OCI-LY1 (cell line): ENCODE results near the gene TBX21.

ENCODE experiments used
- H2AFZ ChIP-seq: fragments of 200-600 bp; sonication (generic), shearing (Covaris generic); 2 replicates; pipeline ENCODE4 v1.6.0; 2014; ENCODE audit warnings: antibody characterized with exemption, mild to moderate bottlenecking, low read length
- H3F3A ChIP-seq: fragments of 200-600 bp; sonication (generic), shearing (Covaris generic); 2 replicates; pipeline ENCODE4 v1.6.0; 2014; ENCODE audit warnings: mild to moderate bottlenecking, antibody characterized with exemption, low read length, moderate library complexity; ENCODE audit not compliant: insufficient read depth
- H3K27ac ChIP-seq: fragments of 200-600 bp; sonication (generic); 2 replicates; pipeline ENCODE4 v1.5.1; 2014; ENCODE audit warnings: low read length, mixed run types, mild to moderate bottlenecking, low read depth; ENCODE audit not compliant: poor library complexity, severe bottlenecking
- H3K27me3 ChIP-seq: fragments of 200-600 bp; sonication (generic); 2 replicates; pipeline ENCODE4 v1.6.0; 2014; ENCODE audit warnings: antibody characterized with exemption, mild to moderate bottlenecking, low read length, moderate library complexity; ENCODE audit not compliant: insufficient read depth
- H3K36me3 ChIP-seq: fragments of 200-600 bp; sonication (generic); 2 replicates; pipeline ENCODE4 v1.6.1; 2014; ENCODE audit warnings: mild to moderate bottlenecking, antibody characterized with exemption, low read length, moderate library complexity, mixed read lengths; ENCODE audit not compliant: insufficient read depth
- H3K4me1 ChIP-seq: fragments of 200-600 bp; sonication (generic); 2 replicates; pipeline ENCODE4 v1.5.1; 2014; ENCODE audit warnings: mild to moderate bottlenecking, low read length, moderate library complexity; ENCODE audit not compliant: insufficient read depth, severe bottlenecking
- H3K4me2 ChIP-seq: fragments of 200-600 bp; sonication (generic), shearing (Covaris generic); 2 replicates; pipeline ENCODE4 v1.6.1; 2014; ENCODE audit warnings: low read length
- H3K4me3 ChIP-seq: fragments of 200-600 bp; sonication (generic); 2 replicates; pipeline ENCODE4 v1.5.1; 2014; ENCODE audit warnings: low read length, low read depth, mild to moderate bottlenecking, mixed read lengths; ENCODE audit not compliant: poor library complexity, severe bottlenecking
- H3K79me2 ChIP-seq: fragments of 200-600 bp; shearing (Covaris generic); 2 replicates; pipeline ENCODE4 v1.6.1; 2016; ENCODE audit warnings: mixed run types, low read length, mixed read lengths; ENCODE audit not compliant: insufficient read depth
- H3K9ac ChIP-seq: fragments of 200-600 bp; sonication (generic), shearing (Covaris generic); 2 replicates; pipeline ENCODE4 v1.6.1; 2014; ENCODE audit warnings: mild to moderate bottlenecking, low read length, mixed read lengths
- H3K9me2 ChIP-seq: fragments of 200-600 bp; sonication (generic), shearing (Covaris generic); 2 replicates; pipeline ENCODE4 v1.6.1; 2014; ENCODE audit warnings: low read depth, mild to moderate bottlenecking, low read length, mixed read lengths
- H3K9me3 ChIP-seq: fragments of 200-600 bp; shearing (Covaris generic); 2 replicates; pipeline ENCODE4 v1.6.1; 2014; ENCODE audit warnings: low read length, mixed read lengths
- H4K20me1 ChIP-seq: fragments of 200-600 bp; sonication (generic), shearing (Covaris generic); 2 replicates; pipeline ENCODE4 v1.6.0; 2016; ENCODE audit warnings: mild to moderate bottlenecking, low read length; ENCODE audit not compliant: insufficient read depth
- CTCF ChIP-seq: fragments of 200-600 bp; sonication (generic), shearing (Covaris generic); IDR thresholded peaks from 2 replicates; pipeline ENCODE4 v1.5.1; 2017; ENCODE audit warnings: mild to moderate bottlenecking, antibody characterized with exemption, low read length, moderate library complexity, mixed read lengths
- EZH2 ChIP-seq: fragments of 200-600 bp; sonication (generic), shearing (Covaris generic); IDR thresholded peaks from 2 replicates; pipeline ENCODE4 v1.8.0; 2017; ENCODE audit warnings: borderline replicate concordance, mixed run types, mild to moderate bottlenecking, antibody characterized with exemption, low read length, moderate library complexity, mixed read lengths

TBX21 gene

GRCh38 chr17:47700471-47701449 is 32.3 kb upstream of the TBX21 start:
- no peak overlapping the region for H3K27ac ChIP-seq
- H3K79me2 ChIP-seq, result no peaks in the 10 kb centered on the region
- no peaks in the 10 kb centered on the region for H3K9me2 ChIP-seq
- H3K36me3 ChIP-seq, result peaks cover 32% of the 10 kb centered on the region
- H3K9ac ChIP-seq, result no peak overlapping the region
- H3K27me3 ChIP-seq, result no peaks in the 10 kb centered on the region
- H3K4me3 ChIP-seq, result no peak overlapping the region
- no peak overlapping the region for H3K4me2 ChIP-seq
- peaks cover 22% of the 10 kb centered on the region for H3K4me1 ChIP-seq
- TF ChIP-seq EZH2 (no peak), CTCF (no peak)
- no peaks in the 10 kb centered on the region for H3K9me3 ChIP-seq
- H2AFZ ChIP-seq, result no peak overlapping the region
- no peaks in the 10 kb centered on the region for H4K20me1 ChIP-seq
- H3F3A ChIP-seq, result 0 out of 2 replicates have a peak, but pooled peaks cover 3% of the 10 kb centered on the region

GRCh38 chr17:47701608-47702007 is 31.4 kb upstream of the TBX21 start:
- peaks cover 29% of the 10 kb centered on the region for H3K4me1 ChIP-seq
- H3K9me3 ChIP-seq, result no peaks in the 10 kb centered on the region
- no peak overlapping the region for H3K9ac ChIP-seq
- H3K79me2 ChIP-seq, result no peaks in the 10 kb centered on the region
- H3F3A ChIP-seq, result 0 out of 2 replicates have a peak, but pooled peaks cover 3% of the 10 kb centered on the region
- no peak overlapping the region for H3K27ac ChIP-seq
- no peak overlapping the region for H3K4me2 ChIP-seq
- H2AFZ ChIP-seq, result no peak overlapping the region
- H3K36me3 ChIP-seq, result peaks cover 27% of the 10 kb centered on the region
- no peaks in the 10 kb centered on the region for H3K27me3 ChIP-seq
- TF ChIP-seq EZH2 (no peak), CTCF (no peak)
- no peak overlapping the region for H3K4me3 ChIP-seq
- no peaks in the 10 kb centered on the region for H4K20me1 ChIP-seq
- no peaks in the 10 kb centered on the region for H3K9me2 ChIP-seq

GRCh38 chr17:47702391-47702995 is 30.5 kb upstream of the TBX21 start:
- Histone ChIP-seq H3K9me2 (no peaks in the 10 kb centered on the region), H3K4me3 (no peak overlapping the region), H3K9me3 (no peaks in the 10 kb centered on the region), H3F3A (0 out of 2 replicates have a peak, but pooled peaks cover 3% of the 10 kb centered on the region), H3K36me3 (peaks cover 27% of the 10 kb centered on the region), H3K4me1 (peaks cover 33% of the 10 kb centered on the region), H3K27ac (no peak overlapping the region), H4K20me1 (no peaks in the 10 kb centered on the region), H3K79me2 (no peaks in the 10 kb centered on the region), H3K4me2 (no peak overlapping the region), H3K27me3 (no peaks in the 10 kb centered on the region), H2AFZ (no peak overlapping the region), H3K9ac (no peak overlapping the region)
- TF ChIP-seq EZH2 (no peak), CTCF (no peak)
